Measurements from ENCODE around the gene BCKDHA.

DNA sequence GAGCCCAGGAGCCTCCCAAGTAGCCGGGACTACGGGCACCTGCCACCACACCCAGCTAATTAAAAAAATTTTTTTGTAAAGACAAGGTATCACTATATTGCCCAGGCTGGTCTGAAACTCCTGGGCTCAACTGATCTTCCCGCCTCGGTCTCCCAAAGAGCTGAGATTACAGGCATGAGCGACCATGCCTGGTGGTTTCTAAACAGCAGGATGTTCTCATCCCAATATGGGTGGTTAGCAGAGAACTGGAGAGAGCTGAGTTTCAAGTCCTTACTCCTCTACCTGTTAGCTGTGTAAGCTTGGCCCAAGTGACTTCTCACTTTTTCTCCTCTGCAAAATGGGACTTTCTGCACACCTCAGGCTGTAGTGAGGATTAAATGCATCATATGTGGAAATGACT, 13.3 kb upstream of the BCKDHA start:
- TF ChIP-seq POLR2A (IDR thresholded peaks at IDR 0.05; ENCODE audit: low read depth, low read length) (no peak), POLR2AphosphoS5 (IDR thresholded peaks at IDR 0.05; ENCODE audit: low read depth, low read length) (no peak), TAF1 (IDR thresholded peaks at IDR 0.05; ENCODE audit: borderline replicate concordance, low read depth, low read length) (no peak)

Data from GM12892 (cell line).